ENCODE data around the gene FAM120A.

The FAM120A gene

GRCh38 chr9:93450945-93451815 lies at the start of gene FAM120A:
FAM120A (plus strand) TSS chr9:93451685; CDS start chr9:93451916, 231 bp downstream.
- no peaks in the 10 kb centered on the region for H3K9me3 Mint-ChIP-seq
- H3K36me3 Mint-ChIP-seq: peaks cover 76% of the 10 kb centered on the region
- DNase-seq (ENCODE audit: low spot score in 2 of 2) (peak; percentile 47 to 81), ATAC-seq (peak; percentile 87)
- H3K27ac Mint-ChIP-seq: peak within 1 kb of the TSS; percentile 90
- H3K4me3 Mint-ChIP-seq: peak within 1 kb of the TSS; percentile 86
- peaks cover 35% of the 10 kb centered on the region for H3K4me1 Mint-ChIP-seq

GRCh38 chr9:93406371-93406770 lies 45.1 kb upstream of the FAM120A start:
- Mint-ChIP-seq H3K36me3 (no peaks in the 10 kb centered on the region), H3K4me3 (no peak overlapping the region), H3K9me3 (no peaks in the 10 kb centered on the region), H3K27ac (no peak overlapping the region), H3K4me1 (no peaks in the 10 kb centered on the region)
- no peak for DNase-seq (ENCODE audit: low spot score in 2 of 2)
- no peak for ATAC-seq

GRCh38 chr9:93413530-93413929 lies 38.0 kb upstream of the FAM120A start:
- Mint-ChIP-seq H3K27ac (no peak overlapping the region), H3K36me3 (no peaks in the 10 kb centered on the region), H3K9me3 (peaks cover 6% of the 10 kb centered on the region), H3K4me3 (no peak overlapping the region), H3K4me1 (no peaks in the 10 kb centered on the region)
- ATAC-seq (no peak), DNase-seq (ENCODE audit: low spot score in 2 of 2) (no peak)

DNA sequence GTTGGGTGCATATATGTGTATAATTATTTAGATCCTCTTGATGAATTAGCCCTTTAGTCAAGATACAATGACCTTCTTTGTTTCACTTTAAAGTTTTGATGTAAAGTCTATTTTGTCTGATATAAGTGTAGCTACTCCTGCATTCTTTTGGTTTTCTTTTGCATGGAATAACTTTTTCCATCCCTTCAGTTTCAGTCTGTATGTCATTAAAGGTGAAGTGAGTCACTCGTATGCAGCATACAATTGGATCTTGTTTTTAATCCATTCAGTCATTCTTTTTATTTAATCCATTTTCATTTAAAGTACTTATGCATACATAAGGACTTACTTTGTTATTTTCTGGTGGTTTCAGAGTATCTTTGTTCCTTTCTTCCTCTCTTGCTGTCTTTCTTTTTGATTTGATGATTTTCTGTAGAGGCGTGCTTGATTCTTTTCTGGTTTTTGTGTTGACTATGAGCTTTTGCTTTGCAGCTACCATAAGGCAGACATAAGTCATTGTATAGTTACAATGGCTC lies 36.3 kb upstream of the FAM120A start:
- ATAC-seq: no peak
- Mint-ChIP-seq H3K36me3 (no peaks in the 10 kb centered on the region), H3K4me1 (no peaks in the 10 kb centered on the region), H3K27ac (no peak overlapping the region), H3K4me3 (no peak overlapping the region), H3K9me3 (peaks cover 12% of the 10 kb centered on the region)
- no peak for DNase-seq (ENCODE audit: low spot score in 2 of 2)

- Mint-ChIP-seq H3K4me3 (no peak overlapping the region), H3K9me3 (peaks cover 12% of the 10 kb centered on the region), H3K27ac (no peak overlapping the region), H3K36me3 (no peaks in the 10 kb centered on the region), H3K4me1 (no peaks in the 10 kb centered on the region)
- no peak for DNase-seq (ENCODE audit: low spot score in 2 of 2)
- no peak for ATAC-seq
These were observed 34.8 kb upstream of the FAM120A start for GRCh38 chr9:93416530-93417235.

DNA sequence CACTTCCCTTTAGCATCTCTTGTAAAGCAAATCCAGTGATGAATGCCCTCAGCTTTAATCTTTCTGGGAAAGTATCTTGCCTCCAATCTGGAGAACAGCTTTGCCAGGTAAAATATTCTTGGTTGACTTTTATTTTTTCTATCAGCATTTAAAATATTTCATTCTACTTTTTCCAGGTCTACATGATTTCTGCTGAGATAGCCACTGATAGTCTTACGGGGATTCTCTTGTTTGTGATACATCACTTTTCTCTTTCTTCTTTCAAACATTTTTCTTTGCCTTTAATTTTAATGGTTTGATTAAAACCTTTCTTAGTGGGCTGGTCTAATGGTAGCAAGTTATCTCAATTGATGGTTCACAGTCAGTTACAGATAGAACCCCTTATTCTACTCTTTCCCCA lies 33.9 kb upstream of the FAM120A start:
- H3K4me1 Mint-ChIP-seq: no peaks in the 10 kb centered on the region
- H3K9me3 Mint-ChIP-seq: peaks cover 12% of the 10 kb centered on the region
- ATAC-seq (no peak), DNase-seq (ENCODE audit: low spot score in 2 of 2) (no peak)
- H3K36me3 Mint-ChIP-seq: no peaks in the 10 kb centered on the region
- no peak overlapping the region for H3K27ac Mint-ChIP-seq
- no peak overlapping the region for H3K4me3 Mint-ChIP-seq

DNA sequence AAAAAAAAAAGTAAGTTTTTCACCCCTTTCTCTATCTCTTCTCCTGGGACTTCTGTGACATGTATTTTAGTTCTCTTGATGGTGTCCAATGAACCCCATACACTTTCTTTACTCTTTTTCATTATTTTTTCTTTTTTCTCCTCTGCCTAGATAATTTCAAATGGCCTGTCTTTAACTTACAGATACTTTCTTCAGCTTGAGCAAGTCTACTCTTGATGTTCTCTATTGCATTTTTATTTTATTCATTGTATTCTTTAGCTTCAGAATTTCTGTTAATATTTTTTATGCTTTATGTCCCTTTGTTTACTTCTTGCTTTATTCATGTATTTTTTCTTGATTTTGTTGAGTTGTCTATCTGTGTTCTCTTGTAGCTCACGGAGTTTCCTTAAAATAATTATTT lies 32.5 kb upstream of the FAM120A start:
- Mint-ChIP-seq H3K9me3 (peaks cover 10% of the 10 kb centered on the region), H3K27ac (no peak overlapping the region), H3K4me3 (no peak overlapping the region), H3K36me3 (no peaks in the 10 kb centered on the region), H3K4me1 (no peaks in the 10 kb centered on the region)
- DNase-seq (ENCODE audit: low spot score in 2 of 2) (no peak), ATAC-seq (no peak)

DNA sequence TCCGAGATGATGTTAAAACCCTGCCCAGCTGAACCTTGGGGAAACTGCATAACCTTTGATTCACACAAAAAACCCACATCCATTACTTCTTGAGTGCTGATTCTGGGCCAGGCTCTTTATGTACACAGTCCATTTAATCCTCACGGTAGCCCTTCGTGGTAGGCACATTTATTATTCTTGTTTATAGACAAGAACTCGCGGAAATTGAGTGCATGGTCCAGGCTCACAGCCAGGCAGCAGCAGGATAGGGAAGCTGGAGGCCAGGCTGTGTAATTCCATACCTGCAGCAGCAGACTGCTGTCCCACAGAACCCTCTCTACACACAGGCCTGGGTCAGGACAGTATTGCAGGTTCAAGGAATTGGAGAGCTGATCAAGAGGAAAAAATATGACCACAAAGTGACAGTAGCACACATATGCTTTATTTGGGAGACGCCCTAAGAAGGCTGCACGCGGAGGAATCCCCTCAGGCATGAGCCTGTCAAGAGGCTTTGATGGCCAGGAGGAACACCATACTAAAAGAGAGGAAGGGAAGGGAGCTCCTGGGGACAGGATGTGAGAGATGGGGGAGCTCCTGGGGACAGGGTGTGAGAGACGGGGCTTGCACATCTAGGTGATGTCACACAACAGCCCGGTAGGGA lies 28.4 kb upstream of the FAM120A start:
- H3K4me1 Mint-ChIP-seq: no peaks in the 10 kb centered on the region
- H3K4me3 Mint-ChIP-seq: no peak overlapping the region
- peaks cover 7% of the 10 kb centered on the region for H3K9me3 Mint-ChIP-seq
- no peak overlapping the region for H3K27ac Mint-ChIP-seq
- DNase-seq (ENCODE audit: low spot score in 2 of 2): no peak
- H3K36me3 Mint-ChIP-seq: no peaks in the 10 kb centered on the region
- no peak for ATAC-seq

GRCh38 chr9:93427655-93428379 lies 23.7 kb upstream of the FAM120A start:
- H3K27ac Mint-ChIP-seq: no peak overlapping the region
- no peak overlapping the region for H3K4me3 Mint-ChIP-seq
- no peaks in the 10 kb centered on the region for H3K4me1 Mint-ChIP-seq
- ATAC-seq (no peak), DNase-seq (ENCODE audit: low spot score in 2 of 2) (no peak)
- H3K9me3 Mint-ChIP-seq: no peaks in the 10 kb centered on the region
- no peaks in the 10 kb centered on the region for H3K36me3 Mint-ChIP-seq

- DNase-seq (ENCODE audit: low spot score in 2 of 2): no peak
- no peaks in the 10 kb centered on the region for H3K36me3 Mint-ChIP-seq
- H3K27ac Mint-ChIP-seq: no peak overlapping the region
- no peak for ATAC-seq
- no peak overlapping the region for H3K4me3 Mint-ChIP-seq
- no peaks in the 10 kb centered on the region for H3K9me3 Mint-ChIP-seq
- no peaks in the 10 kb centered on the region for H3K4me1 Mint-ChIP-seq
These were observed 19.9 kb upstream of the FAM120A start for GRCh38 chr9:93431539-93432105.

DNA sequence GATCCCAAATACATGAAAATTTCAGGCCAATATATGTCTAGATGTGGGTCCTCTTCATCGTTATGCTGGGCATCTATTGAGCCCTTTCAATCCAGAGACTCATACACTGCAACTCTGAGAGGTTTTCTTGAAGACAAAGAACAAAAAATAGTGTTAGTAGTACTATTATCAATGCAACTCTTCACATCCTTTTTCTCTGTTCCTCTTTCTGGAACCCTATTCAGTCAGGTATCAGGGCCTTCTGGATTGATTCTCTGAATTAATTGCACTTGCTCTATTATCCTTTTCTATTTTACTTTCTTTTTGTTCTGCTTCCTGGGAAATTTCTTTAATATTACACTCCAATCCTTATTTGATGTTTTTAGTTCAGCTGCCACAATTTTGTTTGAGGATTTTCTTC lies 18.5 kb upstream of the FAM120A start:
- no peaks in the 10 kb centered on the region for H3K36me3 Mint-ChIP-seq

GRCh38 chr9:93434056-93434455 lies 17.4 kb upstream of the FAM120A start:
- DNase-seq (ENCODE audit: low spot score in 2 of 2): no peak
- H3K36me3 Mint-ChIP-seq: no peaks in the 10 kb centered on the region
- no peak overlapping the region for H3K4me3 Mint-ChIP-seq
- no peaks in the 10 kb centered on the region for H3K9me3 Mint-ChIP-seq
- no peaks in the 10 kb centered on the region for H3K4me1 Mint-ChIP-seq
- ATAC-seq: no peak
- no peak overlapping the region for H3K27ac Mint-ChIP-seq

More for the DNA sequence above, 18.5 kb upstream of the FAM120A start:
- no peak for DNase-seq (ENCODE audit: low spot score in 2 of 2)
- Mint-ChIP-seq H3K4me1 (no peaks in the 10 kb centered on the region), H3K4me3 (no peak overlapping the region), H3K9me3 (no peaks in the 10 kb centered on the region), H3K27ac (no peak overlapping the region)
- no peak for ATAC-seq

GRCh38 chr9:93435386-93435785 lies 16.1 kb upstream of the FAM120A start:
- no peaks in the 10 kb centered on the region for H3K36me3 Mint-ChIP-seq
- ATAC-seq (no peak), DNase-seq (ENCODE audit: low spot score in 2 of 2) (no peak)
- no peaks in the 10 kb centered on the region for H3K9me3 Mint-ChIP-seq
- H3K27ac Mint-ChIP-seq: no peak overlapping the region
- H3K4me3 Mint-ChIP-seq: no peak overlapping the region
- no peaks in the 10 kb centered on the region for H3K4me1 Mint-ChIP-seq

DNA sequence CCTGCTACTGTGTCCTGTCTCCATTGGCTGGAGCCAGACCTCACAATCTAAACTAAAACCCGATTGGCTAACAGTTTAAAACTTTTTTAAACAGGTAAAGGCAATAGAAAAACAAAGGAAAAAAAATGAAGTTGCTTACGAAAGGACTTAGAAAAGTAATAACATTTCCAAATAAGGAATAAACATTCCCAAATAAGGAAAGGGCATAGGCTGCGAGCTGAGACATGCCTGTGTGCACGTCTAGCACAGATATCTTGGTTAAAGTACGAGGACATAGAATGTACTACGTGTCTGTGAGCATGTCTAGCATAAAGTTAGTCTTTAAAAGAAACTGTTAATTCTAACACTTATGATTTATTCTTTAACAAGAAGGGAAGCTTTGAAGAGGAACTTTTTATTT lies 15.3 kb upstream of the FAM120A start:
- no peak overlapping the region for H3K4me3 Mint-ChIP-seq
- H3K4me1 Mint-ChIP-seq: no peaks in the 10 kb centered on the region
- ATAC-seq (no peak), DNase-seq (ENCODE audit: low spot score in 2 of 2) (no peak)
- H3K9me3 Mint-ChIP-seq: no peaks in the 10 kb centered on the region
- H3K36me3 Mint-ChIP-seq: no peaks in the 10 kb centered on the region
- H3K27ac Mint-ChIP-seq: no peak overlapping the region

All from stimulated activated effector memory CD8-positive, alpha-beta T cell treated with anti-CD3 and anti-CD28 coated beads, Interleukin-12 subunit alpha, Interleukin-12 subunit beta, amount 100 ng/mL, for 72 hours (primary cell).